ENCODE measurements around the gene GTF2H2.
"Not testable (repeated sequence)": the region's sequence is repeated elsewhere in the genome, so short reads cannot be mapped to it uniquely, and the experiment has no call there.

DNA sequence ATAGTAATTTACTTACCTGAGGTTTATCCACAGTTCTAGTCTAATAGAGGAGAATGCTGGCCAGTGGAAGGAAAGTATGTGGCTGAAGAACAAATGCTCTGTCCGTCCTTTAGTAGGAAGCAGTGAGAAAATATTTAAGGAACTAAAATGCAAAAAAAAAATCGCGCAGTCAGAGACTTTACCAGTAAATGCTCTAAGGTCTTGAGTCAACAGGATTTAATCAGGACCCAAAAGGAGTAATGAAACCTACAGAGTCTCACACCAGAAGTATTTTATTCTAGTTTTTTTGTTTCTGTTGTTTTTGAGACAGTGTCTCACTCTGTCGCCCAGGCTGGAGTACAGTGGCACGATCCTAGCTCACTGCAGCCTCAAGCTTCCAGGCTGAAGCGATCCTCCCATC, 46.8 kb downstream of the GTF2H2 start:
- TF ChIP-seq, protein P1, sequence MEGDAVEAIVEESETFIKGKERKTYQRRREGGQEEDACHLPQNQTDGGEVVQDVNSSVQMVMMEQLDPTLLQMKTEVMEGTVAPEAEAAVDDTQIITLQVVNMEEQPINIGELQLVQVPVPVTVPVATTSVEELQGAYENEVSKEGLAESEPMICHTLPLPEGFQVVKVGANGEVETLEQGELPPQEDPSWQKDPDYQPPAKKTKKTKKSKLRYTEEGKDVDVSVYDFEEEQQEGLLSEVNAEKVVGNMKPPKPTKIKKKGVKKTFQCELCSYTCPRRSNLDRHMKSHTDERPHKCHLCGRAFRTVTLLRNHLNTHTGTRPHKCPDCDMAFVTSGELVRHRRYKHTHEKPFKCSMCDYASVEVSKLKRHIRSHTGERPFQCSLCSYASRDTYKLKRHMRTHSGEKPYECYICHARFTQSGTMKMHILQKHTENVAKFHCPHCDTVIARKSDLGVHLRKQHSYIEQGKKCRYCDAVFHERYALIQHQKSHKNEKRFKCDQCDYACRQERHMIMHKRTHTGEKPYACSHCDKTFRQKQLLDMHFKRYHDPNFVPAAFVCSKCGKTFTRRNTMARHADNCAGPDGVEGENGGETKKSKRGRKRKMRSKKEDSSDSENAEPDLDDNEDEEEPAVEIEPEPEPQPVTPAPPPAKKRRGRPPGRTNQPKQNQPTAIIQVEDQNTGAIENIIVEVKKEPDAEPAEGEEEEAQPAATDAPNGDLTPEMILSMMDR (IDR thresholded peaks at IDR 0.05), result not testable (repeated sequence)
- not testable (repeated sequence) for TF ChIP-seq POLR2A (IDR thresholded peaks at IDR 0.05)

All from adrenal gland (tissue), 5 donors.